GM18867 (cell line): ENCODE data around the gene RIC8B.
"Not testable (repeated sequence)": the region's sequence is repeated elsewhere in the genome, so short reads cannot be mapped to it uniquely, and the experiment has no call there.

Experiments
- ATAC-seq: cut with Tn5 transposase; IDR thresholded peaks from one replicate; pipeline ENCODE4 v1.9.1; 2021; ENCODE audit warnings: mild to moderate bottlenecking, moderate library complexity; ENCODE audit not compliant: unreplicated experiment

The RIC8B gene, protein sequence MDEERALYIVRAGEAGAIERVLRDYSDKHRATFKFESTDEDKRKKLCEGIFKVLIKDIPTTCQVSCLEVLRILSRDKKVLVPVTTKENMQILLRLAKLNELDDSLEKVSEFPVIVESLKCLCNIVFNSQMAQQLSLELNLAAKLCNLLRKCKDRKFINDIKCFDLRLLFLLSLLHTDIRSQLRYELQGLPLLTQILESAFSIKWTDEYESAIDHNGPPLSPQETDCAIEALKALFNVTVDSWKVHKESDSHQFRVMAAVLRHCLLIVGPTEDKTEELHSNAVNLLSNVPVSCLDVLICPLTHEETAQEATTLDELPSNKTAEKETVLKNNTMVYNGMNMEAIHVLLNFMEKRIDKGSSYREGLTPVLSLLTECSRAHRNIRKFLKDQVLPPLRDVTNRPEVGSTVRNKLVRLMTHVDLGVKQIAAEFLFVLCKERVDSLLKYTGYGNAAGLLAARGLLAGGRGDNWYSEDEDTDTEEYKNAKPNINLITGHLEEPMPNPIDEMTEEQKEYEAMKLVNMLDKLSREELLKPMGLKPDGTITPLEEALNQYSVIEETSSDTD

DNA sequence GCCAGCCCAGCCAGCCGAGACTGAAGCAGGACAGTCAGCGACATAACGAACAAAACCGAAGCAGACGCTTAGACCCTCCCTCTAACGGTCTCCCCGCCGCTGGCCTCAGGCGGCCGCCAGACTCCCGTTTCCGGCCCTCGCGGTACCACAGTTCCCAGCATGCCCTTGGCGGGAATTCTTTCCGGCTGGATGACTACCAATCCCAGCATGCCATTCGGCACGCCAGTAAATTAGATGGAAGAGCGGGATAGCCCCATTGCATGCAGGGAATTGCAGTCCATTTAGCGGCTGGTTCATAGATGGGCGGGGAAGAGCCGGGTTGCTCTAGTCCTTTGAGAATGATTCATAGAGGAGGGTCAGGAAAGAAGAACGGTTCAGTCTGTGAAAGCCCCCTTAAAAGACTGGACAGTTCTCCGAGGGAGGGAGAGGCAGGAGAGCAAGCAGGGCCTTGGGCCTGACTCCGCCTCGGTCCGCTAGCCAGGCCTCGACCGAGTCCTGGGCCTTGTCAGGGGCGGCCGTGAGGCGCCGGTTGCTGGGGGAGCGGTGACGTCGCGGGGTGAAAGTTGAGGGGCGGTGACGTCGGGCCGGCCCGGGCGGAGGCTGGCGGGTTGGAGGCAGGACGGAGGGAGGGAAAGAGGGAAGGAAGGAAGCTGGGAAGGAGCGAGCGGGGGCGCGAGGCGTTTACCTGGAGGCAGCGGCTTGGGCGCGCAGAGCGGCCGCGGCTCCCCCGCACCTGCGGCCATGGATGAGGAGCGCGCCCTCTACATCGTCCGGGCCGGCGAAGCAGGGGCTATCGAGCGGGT lies at the start of gene RIC8B:
Gene RIC8B, plus strand, starts transcription at position 678 of the 803 bp plus-strand sequence. Its CDS starts 64 bp downstream, at position 742.
- peak; percentile 89 for ATAC-seq

DNA sequence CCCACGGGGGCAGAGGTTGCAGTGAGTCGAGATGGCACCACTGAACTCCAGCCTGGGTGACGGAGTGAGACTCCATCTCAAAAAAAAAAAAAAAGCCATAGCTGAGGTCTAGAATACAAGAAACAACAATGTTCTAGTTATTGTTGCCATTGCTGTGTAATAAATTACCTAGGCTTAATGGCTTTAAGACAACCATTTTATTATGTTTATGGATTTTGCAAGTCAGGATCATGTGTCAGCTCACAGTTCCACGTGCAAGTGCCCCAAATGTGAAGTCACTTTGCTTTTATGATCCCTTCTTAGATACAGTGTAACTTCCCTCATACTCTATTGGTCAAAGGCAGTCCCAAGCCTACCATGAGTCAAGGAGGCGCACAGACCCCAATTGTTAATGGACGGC lies 49.5 kb upstream of the RIC8B start:
- ATAC-seq: no peak

DNA sequence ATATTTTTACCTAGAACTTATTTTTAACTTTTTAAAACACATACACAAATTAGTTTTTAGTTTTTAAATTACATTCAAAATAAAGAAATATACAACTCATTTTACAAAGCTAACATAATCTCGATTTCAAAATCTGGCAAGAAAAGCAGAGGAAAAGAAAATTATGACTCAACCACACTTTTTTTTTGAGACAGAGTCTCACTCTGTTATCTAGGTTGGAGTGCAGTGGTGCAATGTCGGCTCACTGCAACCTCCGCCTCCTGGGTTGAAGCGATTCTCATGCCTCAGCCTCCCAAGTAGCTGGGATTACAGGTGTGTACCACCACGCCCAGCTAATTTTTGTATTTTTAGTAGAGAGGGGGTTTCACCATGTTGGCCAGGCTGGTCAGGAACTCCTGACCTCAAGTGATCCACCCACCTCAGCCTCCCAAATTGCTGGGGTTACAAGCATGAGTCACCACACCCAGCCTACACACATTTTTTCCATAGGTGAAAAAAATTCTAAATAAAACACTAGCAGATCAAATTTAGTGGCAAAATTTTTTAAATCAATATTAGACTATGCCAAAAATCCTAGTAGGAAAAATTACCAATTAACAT lies 47.8 kb upstream of the RIC8B start:
- not testable (repeated sequence) for ATAC-seq

DNA sequence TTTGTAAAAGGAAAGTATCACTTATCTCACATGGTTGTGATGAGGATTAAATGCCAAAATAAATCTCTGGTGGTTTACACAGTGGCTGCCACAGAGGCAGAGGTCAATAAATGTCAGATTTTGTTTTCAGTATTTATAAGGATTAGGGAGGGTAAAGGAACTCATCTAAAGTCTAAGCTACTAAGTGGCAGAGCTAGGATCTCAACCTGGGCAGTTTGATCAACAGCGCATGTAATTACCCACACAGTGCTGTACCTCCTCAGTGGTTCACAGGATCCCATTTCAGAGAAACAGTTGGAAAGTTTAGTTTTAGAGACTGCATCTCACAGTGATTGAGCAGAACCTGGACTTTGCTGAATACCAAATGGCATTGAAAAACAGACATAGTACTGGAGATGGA lies 44.9 kb upstream of the RIC8B start:
- ATAC-seq: no peak

DNA sequence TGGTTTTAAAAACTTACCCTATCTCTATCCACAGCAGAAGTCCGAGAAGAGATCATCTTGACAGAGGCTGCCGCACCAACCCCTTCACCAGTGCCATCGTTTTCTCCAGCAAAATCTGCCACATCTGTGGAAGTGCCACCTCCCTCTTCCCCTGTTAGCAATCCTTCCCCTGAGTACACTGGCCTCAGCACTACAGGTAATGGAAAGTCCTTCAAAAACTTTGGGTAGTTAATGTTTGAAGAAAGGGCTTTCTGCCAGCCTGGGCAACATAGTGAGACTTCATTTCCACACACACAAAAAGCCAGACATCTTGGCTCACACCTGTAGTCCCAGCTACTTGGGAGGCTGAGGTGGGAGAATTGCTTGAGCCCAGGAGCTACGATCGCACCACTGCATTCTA lies 41.6 kb upstream of the RIC8B start:
- ATAC-seq: no peak

DNA sequence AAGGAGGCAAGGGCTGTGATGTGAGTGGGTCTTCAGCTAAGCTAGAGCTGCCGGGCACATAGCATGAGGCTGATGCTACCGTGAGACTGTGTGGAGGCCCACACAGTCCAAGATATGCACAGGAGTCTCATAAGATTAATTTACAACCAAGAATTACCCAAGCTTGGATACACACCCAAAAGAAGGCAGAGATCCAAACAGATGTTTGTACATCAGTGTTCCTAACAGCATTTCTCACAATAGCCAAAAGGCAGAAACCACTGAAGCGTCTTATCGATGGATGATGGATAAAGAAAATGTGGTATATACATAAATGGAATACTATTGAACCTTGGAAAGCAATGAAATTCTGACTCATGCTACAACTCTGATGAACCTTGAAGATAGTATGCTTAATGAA lies 40.8 kb upstream of the RIC8B start:
- no peak for ATAC-seq

DNA sequence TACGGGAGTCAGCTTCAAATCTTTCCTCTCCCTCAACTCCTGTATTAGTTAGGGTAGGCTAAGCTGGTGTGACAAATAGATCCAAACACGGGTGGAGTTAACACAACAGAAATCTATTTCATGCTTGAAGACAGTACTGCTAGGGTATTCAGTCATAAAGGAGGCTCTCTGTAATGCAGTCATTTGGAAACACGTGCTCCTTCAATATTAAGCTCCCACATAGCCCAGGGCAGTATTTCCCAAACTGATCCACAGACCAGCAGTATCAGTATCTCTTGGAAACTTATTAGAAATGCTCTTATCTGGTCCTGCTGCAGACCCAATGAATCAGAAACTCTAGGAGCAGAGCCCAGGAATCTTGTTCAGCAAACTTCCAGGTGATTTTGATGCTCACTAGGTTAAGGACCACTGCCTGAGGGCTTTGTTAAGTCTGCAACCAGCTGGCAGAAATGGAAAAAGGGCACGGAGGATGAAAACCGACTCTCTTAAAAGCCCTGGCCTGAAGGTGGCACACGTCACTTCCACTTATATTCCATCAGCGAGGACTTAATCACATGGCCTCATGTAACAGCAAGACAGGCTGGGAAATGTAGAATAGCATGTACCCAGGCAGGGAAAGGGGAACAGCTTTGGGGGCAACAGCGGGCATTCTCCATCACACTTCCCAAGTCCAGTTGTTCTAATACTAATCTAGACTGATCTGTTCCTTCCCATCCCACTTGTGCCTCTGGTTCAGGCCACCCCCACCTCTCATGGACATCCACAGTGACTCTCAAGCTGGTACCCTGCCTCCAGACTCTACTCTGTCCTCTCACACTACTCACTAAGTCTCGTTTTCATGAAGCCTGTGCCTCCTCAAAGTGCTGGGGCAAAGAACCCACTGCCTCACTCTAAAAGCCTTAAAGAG lies 38.2 kb upstream of the RIC8B start:
- ATAC-seq: no peak

DNA sequence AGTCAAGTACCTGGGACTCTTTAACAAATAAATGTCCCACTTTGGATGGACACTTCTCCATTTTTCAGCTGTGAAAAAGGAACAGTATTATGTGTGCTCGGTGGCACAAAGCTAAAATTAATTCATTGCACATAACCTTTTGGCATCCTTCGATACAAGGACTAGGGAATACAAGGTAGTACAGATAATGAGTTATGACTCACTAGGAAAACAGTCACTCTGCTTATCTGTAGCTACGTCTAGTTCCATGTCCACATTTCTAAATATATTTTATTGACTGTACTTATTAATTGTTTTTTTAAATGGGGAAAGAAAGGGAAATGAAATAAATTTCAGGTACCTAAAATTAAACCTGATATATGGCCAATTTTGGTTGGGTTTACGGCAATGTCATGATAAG lies 35.2 kb upstream of the RIC8B start:
- ATAC-seq: no peak

DNA sequence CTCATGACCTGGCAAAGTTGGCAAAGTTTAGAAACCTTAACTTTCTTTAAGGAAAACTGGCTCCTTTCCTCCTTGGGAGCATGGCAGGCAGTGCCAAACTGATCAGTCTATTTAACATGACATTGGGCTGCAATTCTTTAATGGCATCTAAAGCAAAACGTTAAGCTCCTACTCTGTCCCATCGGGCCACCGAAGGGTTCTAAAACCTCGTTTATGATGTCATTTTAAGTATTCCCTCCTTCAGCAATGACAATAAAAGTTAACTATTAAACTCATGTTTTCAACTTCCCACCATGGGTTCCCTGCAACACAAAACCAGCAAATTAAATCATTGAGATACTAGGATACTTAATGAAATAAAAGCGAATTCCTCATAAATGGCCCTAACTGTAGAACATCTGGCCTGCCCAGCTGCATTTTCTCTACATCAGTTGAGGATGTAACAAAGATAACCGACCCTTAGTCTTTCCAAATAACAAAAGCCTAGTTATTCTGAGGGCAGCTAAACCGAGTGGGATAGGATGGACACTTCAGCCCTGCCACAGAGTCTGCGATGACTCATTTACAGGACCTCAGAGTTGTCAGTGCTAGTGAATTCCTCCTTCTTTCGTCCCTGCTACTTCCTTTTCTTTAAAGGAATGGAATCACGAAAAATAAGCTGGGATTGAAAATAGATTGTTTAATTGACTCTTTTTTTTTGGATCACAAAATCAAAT lies 34.5 kb upstream of the RIC8B start:
- no peak for ATAC-seq

DNA sequence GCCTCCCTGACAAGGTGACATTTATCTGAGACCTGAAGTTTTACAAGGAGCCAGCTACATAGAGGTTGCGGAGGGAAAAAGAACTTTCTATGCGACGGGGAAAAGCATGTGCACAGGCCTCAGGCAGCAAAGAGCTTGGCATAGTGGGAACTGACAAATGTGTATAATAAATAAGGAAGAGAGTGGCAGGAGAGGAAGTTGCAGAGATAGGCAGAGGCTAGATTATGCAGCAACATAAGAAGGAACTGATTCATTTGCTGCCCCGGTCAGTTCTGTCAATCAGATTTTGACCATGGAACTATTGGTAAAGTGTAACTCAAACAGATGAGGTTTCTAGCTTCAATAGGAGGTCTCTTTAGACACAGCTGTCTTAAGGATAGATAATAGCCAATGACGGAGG lies 33.7 kb upstream of the RIC8B start:
- ATAC-seq: no peak

DNA sequence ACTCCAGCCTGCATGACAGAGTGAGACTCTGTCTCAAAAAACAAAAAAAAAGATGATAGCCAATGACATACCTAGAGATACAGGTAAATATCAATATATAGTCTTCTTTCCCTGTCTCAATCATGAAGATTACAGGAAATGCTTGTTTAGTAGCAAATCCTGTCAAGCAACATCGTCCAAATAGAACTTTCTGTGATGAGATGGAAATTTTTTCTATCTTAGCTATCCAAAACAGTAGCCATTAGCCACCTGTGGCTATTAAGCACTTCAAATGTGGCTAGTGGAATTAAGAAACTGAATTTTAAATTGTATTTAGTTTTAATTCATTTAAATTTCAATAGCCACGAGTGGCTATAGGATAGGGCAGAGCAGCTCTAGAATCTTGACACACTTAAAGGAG lies 33.2 kb upstream of the RIC8B start:
- ATAC-seq: no peak

DNA sequence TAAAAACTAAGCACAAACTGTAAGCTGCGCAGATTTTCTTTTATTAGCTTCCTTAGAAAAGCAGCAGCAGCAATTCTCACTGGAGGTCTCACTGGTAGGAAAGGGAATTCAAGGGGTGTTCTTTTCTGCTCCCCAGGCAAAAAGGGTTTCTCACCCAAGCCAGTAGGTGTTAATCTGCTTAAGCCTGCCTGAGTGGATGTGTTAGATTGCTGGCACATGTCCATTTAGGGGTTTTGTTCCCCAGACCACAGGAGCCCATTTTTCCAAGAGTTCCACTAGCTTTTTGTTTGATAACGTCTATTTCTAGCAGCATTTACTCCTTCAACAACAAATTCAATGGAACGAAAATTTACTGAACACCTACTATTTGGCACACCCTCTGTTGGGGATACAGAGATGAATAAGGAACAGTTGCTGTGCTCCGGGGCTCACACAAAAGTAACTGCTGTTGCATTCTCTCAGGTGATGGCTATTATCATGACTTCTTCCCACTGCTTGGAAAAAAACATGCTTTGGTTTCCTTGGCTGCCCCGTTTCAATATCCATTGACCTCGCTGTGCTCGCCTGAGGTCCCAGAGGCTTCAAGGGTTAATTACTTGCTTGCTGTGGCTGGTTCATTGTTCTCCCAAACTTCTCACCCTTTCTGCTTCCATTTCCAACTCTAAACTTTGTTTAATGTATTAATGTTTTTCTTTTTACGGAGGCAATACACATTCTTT lies 31.1 kb upstream of the RIC8B start:
- ATAC-seq: no peak

DNA sequence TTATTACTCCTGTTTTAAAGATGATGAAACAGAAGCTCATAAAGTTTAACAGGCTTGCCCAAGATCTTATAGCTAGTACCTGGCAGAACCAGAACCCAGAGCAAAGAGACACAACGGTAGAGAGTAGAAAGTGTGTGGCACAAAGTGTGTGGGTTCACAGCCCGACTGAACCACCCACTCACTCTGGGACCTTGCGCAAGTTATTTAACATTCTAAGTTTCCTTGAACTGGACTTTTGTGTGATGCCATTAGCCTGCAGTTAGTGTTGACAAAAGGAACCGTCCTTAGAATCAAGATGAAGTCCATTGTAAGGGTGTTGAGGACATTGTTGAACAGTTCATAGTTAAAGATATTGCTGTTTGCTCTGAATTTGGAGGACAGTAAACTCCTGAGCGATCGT lies 29.9 kb upstream of the RIC8B start:
- ATAC-seq: no peak

DNA sequence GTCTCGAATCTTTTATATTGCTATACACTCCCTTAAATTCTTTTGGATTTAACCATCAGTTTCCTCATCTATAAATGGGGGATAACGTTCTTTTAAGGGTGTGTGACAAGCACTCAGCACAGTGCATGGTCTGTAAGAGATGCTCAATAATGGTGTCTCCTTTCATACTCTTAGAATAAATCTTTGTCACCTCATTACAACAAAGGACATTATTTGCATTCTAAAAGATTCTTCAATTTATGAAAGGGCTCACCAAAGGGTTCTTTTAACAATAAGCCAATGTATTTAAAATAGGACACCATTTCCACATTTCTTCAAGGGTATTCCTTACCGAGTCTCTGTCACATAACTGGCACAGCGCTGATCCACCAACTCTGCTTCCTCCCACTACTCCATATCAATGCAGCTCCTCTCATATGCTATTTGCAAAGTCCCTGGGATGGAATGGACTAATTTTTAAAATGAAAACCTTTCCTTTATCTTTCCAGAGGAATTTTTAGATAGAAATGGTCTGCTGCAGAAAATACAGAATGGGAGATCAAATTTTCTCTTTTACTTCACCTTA lies 29.2 kb upstream of the RIC8B start:
- no peak for ATAC-seq

DNA sequence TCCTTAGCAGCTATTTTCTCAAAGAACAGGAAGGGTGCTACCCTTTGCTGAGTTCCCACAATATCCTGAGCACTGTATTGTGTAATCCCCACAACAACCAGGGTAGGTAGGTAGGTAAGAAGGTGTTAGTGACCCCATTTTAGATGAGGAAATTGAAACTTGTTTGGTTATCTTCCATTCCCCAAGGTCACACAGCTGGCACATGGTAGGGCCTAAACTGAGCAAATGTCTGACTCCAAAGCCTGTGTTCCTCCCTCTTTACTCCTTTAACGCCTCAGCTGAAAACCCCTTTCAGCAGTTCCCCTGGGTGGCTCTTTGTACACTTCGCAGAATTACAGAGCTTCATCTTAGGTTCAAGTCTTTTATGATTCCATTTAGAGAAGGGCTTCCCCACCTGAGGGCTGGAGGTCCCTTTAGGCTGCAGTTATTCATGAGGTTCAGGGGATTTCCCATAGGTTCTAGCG lies 26.5 kb upstream of the RIC8B start:
- no peak for ATAC-seq

DNA sequence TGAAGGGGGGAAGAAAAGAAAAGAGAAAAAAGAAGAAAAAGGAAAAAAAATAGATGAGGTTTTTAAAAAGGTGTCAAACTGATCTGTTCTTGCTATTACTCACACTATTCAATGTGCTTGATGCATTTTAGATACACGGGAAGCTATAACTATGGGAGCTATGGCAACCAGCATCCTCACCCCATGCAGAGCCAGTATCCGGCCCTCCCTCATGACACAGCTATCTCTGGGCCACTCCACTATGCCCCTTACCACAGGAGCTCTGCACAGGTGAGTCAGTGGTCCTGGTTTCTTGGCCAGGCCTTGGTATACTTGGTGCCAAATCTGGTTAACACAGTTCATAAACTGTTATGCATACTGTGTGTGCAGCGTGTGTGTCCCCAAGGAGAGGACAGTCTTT lies 24.0 kb upstream of the RIC8B start:
- ATAC-seq: no peak

DNA sequence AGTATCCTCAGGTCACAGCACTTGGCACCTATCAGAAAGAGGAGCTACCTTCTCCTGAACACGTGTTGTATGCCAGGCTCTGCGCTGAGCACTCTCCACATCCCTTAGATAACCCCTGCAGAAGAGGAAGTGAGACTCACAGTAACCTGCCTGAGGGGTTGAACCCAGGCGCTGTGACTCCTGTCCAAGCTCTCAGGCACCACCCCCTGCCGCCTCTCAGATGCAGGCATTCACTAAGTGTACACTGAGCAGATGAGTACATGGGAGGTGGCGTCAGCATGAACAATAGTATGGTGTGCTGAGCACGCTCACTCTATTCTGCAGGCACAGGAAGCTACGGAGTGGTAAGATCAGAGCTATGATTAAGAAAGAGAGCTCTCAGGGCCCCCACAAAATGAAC lies 21.0 kb upstream of the RIC8B start:
- peak; percentile 100 for ATAC-seq

DNA sequence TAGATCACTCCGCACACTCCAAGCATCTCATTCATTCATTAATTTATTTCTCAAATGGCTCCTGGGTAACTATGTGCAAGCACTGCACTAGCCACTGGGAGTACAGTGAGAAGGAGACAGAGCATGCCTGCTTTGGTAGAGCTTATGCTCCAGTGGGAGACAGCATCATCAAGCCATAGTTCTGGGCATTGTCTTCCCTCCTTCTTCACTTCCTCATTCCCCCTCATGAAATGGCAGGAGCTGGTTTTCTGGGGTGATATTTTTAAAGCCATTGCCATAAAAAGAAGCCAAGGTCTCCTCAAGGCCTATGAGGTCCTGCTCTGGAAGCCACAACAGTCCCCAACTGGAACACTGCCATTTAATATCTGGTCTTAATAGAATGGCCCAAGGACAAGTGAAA lies 20.2 kb upstream of the RIC8B start:
- no peak for ATAC-seq
